ENCODE measurements around the gene ZNF71. TPM values are rescaled to one million over a fixed set of nuclear protein-coding genes. Genes with fewer than 3 reads are reported as not detected.
A peak's percentile ranks its signal among the peaks of the same experiment; 100 is the strongest.

Gene ZNF71
- total RNA-seq (13.0 and 15.3 TPM in 2 replicates), polyA plus RNA-seq (12.5 and 15.3 TPM in 2 replicates)

DNA sequence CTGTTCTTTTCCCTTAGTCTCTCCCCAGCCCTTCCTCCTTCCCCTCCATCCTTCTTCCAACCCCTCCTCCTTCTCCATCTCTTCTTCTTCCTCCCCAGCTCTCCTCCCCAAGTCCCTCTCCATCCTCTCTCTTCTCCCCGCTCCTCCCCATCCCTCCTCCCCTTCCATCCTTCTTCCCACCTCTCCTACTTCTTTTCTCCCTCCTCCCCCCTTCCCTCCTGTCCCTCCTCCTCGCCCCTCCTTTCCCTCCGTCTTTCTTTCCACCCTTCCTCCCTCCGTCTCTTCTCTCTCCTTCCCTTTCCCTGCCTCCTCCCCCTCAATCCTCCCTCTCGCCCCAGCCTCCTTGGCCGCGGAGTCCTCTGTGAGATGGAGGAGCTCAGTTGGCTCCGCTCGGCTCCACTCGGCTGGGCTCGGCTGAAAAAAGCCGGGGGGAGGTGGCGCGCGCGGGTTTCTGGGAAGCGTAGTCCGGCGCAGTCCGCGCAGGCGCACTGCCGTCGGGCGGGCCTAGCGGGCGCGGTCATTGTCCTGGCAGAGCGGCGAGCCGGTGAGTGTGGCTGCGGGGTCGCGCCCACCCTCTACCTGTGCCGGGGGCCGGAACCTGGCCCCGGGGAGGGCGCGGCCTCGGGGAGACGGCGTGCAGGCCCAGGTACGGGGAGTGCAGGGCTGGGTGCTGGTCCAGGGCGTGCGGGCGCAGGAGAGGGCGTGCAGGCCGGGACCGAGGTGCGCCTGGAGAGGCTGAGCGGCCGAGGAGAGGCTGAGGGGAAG is at the start of gene ZNF71:
Gene ZNF71, plus strand, starts transcription at position 520 of the 765 bp plus-strand sequence. CDS start 6,257 bp downstream, outside the sequence.
- H3K4me1 ChIP-seq (ENCODE audit: low read depth) = no peaks in the 10 kb centered on the region
- DNase-seq (ENCODE audit: low read depth in 1 of 2, low spot score in 1 of 2) = peak; percentile 92
- H3K4me3 ChIP-seq = peak within 1 kb of the TSS; percentile 87
- H3K27me3 ChIP-seq = no peaks in the 10 kb centered on the region
- no peak within 1 kb of the TSS for H3K27ac ChIP-seq
- no peaks in the 10 kb centered on the region for H3K9me3 ChIP-seq (ENCODE audit: low read depth)
- no peaks in the 10 kb centered on the region for H3K36me3 ChIP-seq
- TF ChIP-seq, protein P1, sequence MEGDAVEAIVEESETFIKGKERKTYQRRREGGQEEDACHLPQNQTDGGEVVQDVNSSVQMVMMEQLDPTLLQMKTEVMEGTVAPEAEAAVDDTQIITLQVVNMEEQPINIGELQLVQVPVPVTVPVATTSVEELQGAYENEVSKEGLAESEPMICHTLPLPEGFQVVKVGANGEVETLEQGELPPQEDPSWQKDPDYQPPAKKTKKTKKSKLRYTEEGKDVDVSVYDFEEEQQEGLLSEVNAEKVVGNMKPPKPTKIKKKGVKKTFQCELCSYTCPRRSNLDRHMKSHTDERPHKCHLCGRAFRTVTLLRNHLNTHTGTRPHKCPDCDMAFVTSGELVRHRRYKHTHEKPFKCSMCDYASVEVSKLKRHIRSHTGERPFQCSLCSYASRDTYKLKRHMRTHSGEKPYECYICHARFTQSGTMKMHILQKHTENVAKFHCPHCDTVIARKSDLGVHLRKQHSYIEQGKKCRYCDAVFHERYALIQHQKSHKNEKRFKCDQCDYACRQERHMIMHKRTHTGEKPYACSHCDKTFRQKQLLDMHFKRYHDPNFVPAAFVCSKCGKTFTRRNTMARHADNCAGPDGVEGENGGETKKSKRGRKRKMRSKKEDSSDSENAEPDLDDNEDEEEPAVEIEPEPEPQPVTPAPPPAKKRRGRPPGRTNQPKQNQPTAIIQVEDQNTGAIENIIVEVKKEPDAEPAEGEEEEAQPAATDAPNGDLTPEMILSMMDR (IDR thresholded peaks at IDR 0.05; ENCODE audit: low read depth, low read length) = no peak

DNA sequence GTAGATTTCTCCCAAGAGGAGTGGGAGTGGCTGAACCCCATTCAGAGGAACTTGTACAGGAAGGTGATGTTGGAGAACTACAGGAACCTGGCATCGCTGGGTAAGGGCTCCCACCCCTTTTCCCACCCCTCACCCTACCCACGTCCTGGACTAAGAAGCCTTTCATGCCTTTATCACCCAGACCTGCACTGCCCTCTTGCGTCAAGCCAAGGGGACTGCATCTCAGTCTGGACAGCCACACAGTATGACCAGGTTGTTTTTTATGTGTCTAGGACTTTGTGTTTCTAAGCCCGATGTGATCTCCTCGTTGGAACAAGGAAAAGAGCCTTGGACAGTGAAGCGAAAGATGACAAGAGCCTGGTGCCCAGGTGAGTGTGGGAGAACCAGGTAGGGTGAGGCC is 47.6 kb upstream of the ZNF71 start:
- Histone ChIP-seq H3K27me3 (no peaks in the 10 kb centered on the region), H3K4me1 (ENCODE audit: low read depth) (no peaks in the 10 kb centered on the region), H3K9me3 (ENCODE audit: low read depth) (no peaks in the 10 kb centered on the region), H3K36me3 (peaks cover 5% of the 10 kb centered on the region), H3K4me3 (no peak overlapping the region), H3K27ac (no peak overlapping the region)
- TF ChIP-seq, protein P1 (IDR thresholded peaks at IDR 0.05; ENCODE audit: low read depth, low read length) = no peak
- DNase-seq (ENCODE audit: low read depth in 1 of 2, low spot score in 1 of 2) = no peak

DNA sequence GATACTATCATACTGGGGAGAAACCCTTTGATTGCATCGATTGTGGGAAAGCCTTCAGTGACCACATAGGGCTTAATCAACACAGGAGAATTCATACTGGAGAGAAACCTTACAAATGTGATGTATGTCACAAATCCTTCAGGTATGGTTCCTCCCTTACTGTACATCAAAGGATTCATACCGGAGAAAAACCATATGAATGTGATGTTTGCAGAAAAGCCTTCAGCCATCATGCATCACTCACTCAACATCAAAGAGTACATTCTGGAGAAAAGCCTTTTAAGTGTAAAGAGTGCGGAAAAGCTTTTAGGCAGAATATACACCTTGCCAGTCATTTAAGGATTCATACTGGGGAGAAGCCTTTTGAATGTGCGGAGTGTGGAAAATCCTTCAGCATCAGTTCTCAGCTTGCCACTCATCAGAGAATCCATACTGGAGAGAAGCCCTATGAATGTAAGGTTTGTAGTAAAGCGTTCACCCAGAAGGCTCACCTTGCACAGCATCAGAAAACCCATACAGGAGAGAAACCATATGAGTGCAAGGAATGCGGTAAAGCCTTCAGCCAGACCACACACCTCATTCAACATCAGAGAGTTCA is 40.7 kb upstream of the ZNF71 start:
- no peaks in the 10 kb centered on the region for H3K27me3 ChIP-seq
- H3K27ac ChIP-seq = no peak overlapping the region
- no peak for DNase-seq (ENCODE audit: low read depth in 1 of 2, low spot score in 1 of 2)
- H3K36me3 ChIP-seq = no peaks in the 10 kb centered on the region
- TF ChIP-seq, protein P1 (IDR thresholded peaks at IDR 0.05; ENCODE audit: low read depth, low read length) = no peak
- H3K4me3 ChIP-seq = no peak overlapping the region
- H3K4me1 ChIP-seq (ENCODE audit: low read depth) = no peaks in the 10 kb centered on the region
- H3K9me3 ChIP-seq (ENCODE audit: low read depth) = peaks cover 4% of the 10 kb centered on the region

DNA sequence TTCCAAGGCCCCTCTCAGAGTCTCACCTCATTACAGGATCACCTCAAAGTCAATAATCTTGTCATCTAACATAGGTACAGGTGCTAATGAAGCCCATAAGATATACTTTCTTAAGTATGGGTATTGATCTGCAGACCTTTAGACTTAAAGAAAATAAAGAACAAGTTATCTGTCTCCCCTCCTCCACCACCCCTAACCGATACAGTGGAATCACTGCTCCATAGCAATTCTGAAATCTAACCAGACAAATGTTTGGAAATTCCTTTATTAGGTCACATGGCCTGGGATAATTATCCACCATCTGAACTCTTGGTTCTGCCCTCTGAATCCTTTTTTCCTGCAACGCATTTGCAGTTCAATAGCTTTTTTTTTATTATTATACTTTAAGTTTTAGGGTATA is 32.3 kb upstream of the ZNF71 start:
- DNase-seq (ENCODE audit: low read depth in 1 of 2, low spot score in 1 of 2) = no peak
- Histone ChIP-seq H3K4me3 (no peak overlapping the region), H3K9me3 (ENCODE audit: low read depth) (no peaks in the 10 kb centered on the region)

DNA sequence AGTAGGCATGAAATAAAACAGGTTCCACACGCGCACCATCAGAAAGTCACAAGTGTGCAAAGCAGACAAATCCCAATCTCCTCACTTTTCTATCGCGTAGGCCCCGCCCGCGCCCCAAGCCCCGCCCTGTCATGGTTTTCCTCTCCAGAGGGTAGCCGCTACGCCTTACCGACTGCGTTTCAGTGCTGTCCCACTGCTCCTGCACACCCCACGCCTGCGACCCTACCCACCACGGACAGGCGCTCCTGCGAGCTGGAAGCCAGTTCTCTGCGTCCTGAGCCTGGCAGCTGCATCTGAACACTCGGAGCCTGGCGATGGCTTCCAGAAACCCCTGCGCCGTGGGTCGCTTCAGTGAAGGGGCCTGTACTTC is 28.2 kb upstream of the ZNF71 start:
- TF ChIP-seq, protein P1 (IDR thresholded peaks at IDR 0.05; ENCODE audit: low read depth, low read length) = no peak
- H3K4me3 ChIP-seq = peak overlapping the region; percentile 59
- peaks cover 3% of the 10 kb centered on the region for H3K9me3 ChIP-seq (ENCODE audit: low read depth)
- peak overlapping the region; percentile 35 for H3K27ac ChIP-seq
- peak in 1 of 2 donors; percentile 49 for DNase-seq (ENCODE audit: low read depth in 1 of 2, low spot score in 1 of 2)
- H3K36me3 ChIP-seq = peaks cover 12% of the 10 kb centered on the region
- H3K4me1 ChIP-seq (ENCODE audit: low read depth) = no peaks in the 10 kb centered on the region
- no peaks in the 10 kb centered on the region for H3K27me3 ChIP-seq

More for the DNA sequence above, 32.3 kb upstream of the ZNF71 start:
- TF ChIP-seq, protein P1 (IDR thresholded peaks at IDR 0.05; ENCODE audit: low read depth, low read length) = no peak
- Histone ChIP-seq H3K36me3 (no peaks in the 10 kb centered on the region), H3K27me3 (no peaks in the 10 kb centered on the region), H3K27ac (no peak overlapping the region), H3K4me1 (ENCODE audit: low read depth) (no peaks in the 10 kb centered on the region)

All from cardiac muscle cell (in vitro differentiated cells and primary cell).